ENCODE data around the gene ZFPM1. TPM values are rescaled to one million over a fixed set of nuclear protein-coding genes. Genes with fewer than 3 reads are reported as not detected.

Gene ZFPM1
- total and polyA plus RNA-seq, 12 donors: 0.37 to 23.8 (median 3.5) TPM

- no peak for TF ChIP-seq POLR2A (IDR thresholded peaks at IDR 0.05)
- TF ChIP-seq CTCF (IDR thresholded peaks at IDR 0.05): no peak
- H3K4me3 ChIP-seq: no peak overlapping the region
- H3K4me1 ChIP-seq (replicated peaks in 1 of 2): no peaks in the 10 kb centered on the region
- H3K36me3 ChIP-seq (replicated peaks in 1 of 2): no peaks in the 10 kb centered on the region
- intact Hi-C loops (cut with DNase I): no loop called here
- no peak for DNase-seq
- H3K27me3 ChIP-seq: peaks cover 7% of the 10 kb centered on the region
- WGBS, 4 donors: 63 to 84% (median 70%) methylated on average over 4 to 7 of the region's 7 CpGs
- peaks cover 0 to 11% (median 0%) of the 10 kb centered on the region in 3 donors for H3K9me3 ChIP-seq (replicated peaks in 1 of 3)
- H3K27ac ChIP-seq: no peak overlapping the region
Observed at GRCh38 chr16:88545781-88546180, 92.7 kb downstream of the ZFPM1 start.

GRCh38 chr16:88548131-88548874, 95.2 kb downstream of the ZFPM1 start:
- no peaks in the 10 kb centered on the region for H3K4me1 ChIP-seq (replicated peaks in 1 of 2)
- peaks cover 7% of the 10 kb centered on the region for H3K27me3 ChIP-seq
- H3K27ac ChIP-seq: no peak overlapping the region
- no peak for TF ChIP-seq CTCF (IDR thresholded peaks at IDR 0.05)
- TF ChIP-seq POLR2A (IDR thresholded peaks at IDR 0.05): no peak
- no peak overlapping the region for H3K4me3 ChIP-seq
- DNase-seq: no peak
- no peaks in the 10 kb centered on the region for H3K36me3 ChIP-seq (replicated peaks in 1 of 2)
- peaks cover 0 to 4% (median 0%) of the 10 kb centered on the region in 3 donors for H3K9me3 ChIP-seq (replicated peaks in 1 of 3)
- WGBS, 4 donors: 65 to 74% (median 73%) methylated on average over 13 to 15 of the region's 15 CpGs
- intact Hi-C loops (cut with DNase I): no loop called here

GRCh38 chr16:88548985-88549384, 95.9 kb downstream of the ZFPM1 start:
- H3K9me3 ChIP-seq (replicated peaks in 1 of 3): no peaks in the 10 kb centered on the region
- H3K27ac ChIP-seq: no peak overlapping the region
- H3K4me1 ChIP-seq (replicated peaks in 1 of 2): no peaks in the 10 kb centered on the region
- H3K4me3 ChIP-seq: no peak overlapping the region
- no peak for DNase-seq
- 74 to 84% (median 79%) methylated on average over 12 to 13 of the region's 13 CpGs for WGBS, 4 donors
- intact Hi-C loops (cut with DNase I): no loop called here
- no peaks in the 10 kb centered on the region for H3K36me3 ChIP-seq (replicated peaks in 1 of 2)
- peaks cover 7% of the 10 kb centered on the region for H3K27me3 ChIP-seq
- no peak for TF ChIP-seq CTCF (IDR thresholded peaks at IDR 0.05)
- TF ChIP-seq POLR2A (IDR thresholded peaks at IDR 0.05): no peak

- H3K36me3 ChIP-seq (replicated peaks in 1 of 2): no peaks in the 10 kb centered on the region
- intact Hi-C loops (cut with DNase I): no loop called here
- WGBS, 4 donors: 68 to 96% (median 75%) methylated on average over 4 to 12 of the region's 12 CpGs
- no peaks in the 10 kb centered on the region for H3K9me3 ChIP-seq (replicated peaks in 1 of 3)
- no peak overlapping the region for H3K4me3 ChIP-seq
- TF ChIP-seq POLR2A (IDR thresholded peaks at IDR 0.05) (no peak), CTCF (IDR thresholded peaks at IDR 0.05) (no peak)
- no peak overlapping the region for H3K27ac ChIP-seq
- no peaks in the 10 kb centered on the region for H3K4me1 ChIP-seq (replicated peaks in 1 of 2)
- peaks cover 7% of the 10 kb centered on the region for H3K27me3 ChIP-seq
- no peak for DNase-seq
Observed at GRCh38 chr16:88549671-88550245, 96.7 kb downstream of the ZFPM1 start.
